ENCODE data around the gene SFRP5.

SFRP5 gene

GRCh38 chr10:97784200-97784810 lies 12.5 kb upstream of the SFRP5 start:
- TF ChIP-seq, protein P1, sequence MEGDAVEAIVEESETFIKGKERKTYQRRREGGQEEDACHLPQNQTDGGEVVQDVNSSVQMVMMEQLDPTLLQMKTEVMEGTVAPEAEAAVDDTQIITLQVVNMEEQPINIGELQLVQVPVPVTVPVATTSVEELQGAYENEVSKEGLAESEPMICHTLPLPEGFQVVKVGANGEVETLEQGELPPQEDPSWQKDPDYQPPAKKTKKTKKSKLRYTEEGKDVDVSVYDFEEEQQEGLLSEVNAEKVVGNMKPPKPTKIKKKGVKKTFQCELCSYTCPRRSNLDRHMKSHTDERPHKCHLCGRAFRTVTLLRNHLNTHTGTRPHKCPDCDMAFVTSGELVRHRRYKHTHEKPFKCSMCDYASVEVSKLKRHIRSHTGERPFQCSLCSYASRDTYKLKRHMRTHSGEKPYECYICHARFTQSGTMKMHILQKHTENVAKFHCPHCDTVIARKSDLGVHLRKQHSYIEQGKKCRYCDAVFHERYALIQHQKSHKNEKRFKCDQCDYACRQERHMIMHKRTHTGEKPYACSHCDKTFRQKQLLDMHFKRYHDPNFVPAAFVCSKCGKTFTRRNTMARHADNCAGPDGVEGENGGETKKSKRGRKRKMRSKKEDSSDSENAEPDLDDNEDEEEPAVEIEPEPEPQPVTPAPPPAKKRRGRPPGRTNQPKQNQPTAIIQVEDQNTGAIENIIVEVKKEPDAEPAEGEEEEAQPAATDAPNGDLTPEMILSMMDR (conservative IDR thresholded peaks at IDR 0.05): no peak
- no peak overlapping the region for H3K27ac ChIP-seq

DNA sequence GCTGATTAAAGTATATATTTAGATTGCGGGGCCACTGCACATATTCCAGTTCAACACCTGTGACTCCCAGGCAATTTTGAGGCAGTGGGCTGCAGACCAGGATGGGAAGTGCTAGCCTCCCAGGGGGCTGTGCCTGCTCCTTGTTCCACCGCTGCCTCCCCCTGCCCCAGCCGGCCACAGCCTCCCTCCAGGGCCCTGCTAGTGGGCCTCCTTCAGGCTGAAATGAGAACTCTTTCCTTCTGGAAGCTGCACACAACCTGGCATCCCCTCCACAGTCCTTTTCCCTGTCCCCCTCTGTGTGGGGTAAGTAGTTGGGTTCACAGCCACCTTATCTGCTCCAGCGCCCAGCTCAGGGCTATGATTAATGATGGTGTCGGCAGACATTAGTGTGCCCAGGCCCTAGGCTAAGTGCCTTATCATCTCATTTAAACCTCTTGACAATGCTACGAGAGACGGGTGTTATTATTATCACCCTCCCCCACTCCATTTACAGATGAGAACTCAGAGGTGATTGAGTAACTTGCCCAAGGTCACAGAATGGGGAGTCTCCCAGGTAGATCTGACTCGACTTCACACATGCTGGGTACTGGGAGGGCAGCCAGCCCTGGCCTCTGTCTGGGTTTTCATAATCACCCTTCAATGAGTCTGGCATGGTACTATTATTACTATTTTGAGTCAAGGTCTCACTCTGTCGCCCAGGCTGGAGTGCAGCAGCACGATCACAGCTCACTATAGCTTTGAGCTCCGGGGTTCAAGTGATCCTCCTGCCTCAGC lies 10.8 kb upstream of the SFRP5 start:
- TF ChIP-seq, protein P1 (conservative IDR thresholded peaks at IDR 0.05): no peak
- H3K27ac ChIP-seq: no peak overlapping the region

DNA sequence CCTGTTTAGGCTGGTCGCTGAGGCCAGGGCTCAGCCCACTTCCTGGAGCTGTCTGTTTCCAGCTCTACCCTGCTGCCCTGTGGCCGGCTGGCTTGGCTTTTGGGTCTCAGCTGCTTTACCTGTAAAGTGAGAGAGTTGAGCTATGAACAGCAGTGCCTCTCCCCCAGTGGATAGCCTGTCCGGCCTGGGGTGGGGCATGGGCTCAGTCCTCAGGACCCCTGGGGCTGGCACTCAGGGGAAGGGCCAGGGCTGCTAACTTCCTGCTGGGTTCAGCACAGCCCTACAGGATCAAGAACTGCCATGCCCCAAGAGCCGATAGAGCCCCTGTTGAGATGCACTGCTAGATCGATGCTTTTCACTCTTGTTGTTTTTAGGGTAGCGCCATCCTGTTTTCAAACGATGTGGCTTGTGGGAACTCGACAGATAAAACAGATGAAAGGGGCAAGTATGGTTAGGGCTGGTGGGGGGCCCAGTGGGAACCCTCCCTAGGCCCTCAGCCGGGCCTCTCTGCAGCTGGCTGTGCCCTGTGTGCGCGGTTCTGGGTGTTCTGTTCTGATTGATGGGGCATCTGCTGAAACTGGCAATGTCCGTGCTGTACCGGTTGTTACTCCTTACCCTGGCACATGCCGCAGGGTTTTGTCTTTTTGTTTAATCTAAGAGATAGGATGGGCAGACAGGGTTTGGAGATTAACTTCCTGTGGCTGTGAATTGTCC lies 10.0 kb upstream of the SFRP5 start:
- H3K27ac ChIP-seq: no peak overlapping the region
- TF ChIP-seq, protein P1 (conservative IDR thresholded peaks at IDR 0.05): no peak

GRCh38 chr10:97780841-97781617 lies 9.2 kb upstream of the SFRP5 start:
- H3K27ac ChIP-seq: no peak overlapping the region
- TF ChIP-seq, protein P1 (conservative IDR thresholded peaks at IDR 0.05): no peak

GRCh38 chr10:97779975-97780374 lies 8.2 kb upstream of the SFRP5 start:
- H3K27ac ChIP-seq: no peak overlapping the region
- TF ChIP-seq, protein P1 (conservative IDR thresholded peaks at IDR 0.05): no peak

- H3K27ac ChIP-seq: no peak overlapping the region
- TF ChIP-seq, protein P1 (conservative IDR thresholded peaks at IDR 0.05): no peak
These were observed 7.7 kb upstream of the SFRP5 start for GRCh38 chr10:97779492-97779891.

All from VCaP (cell line).